GM19099 (cell line): Measurements from ENCODE around the gene DEFB124.

Experiments used
- POLR2A ChIP-seq: IDR thresholded peaks from 3 replicates; pipeline ENCODE4 v1.6.1; 2011; ENCODE audit warnings: low read depth; ENCODE audit not compliant: insufficient read length; ENCODE audit errors: extremely low read depth

The DEFB124 gene

DNA sequence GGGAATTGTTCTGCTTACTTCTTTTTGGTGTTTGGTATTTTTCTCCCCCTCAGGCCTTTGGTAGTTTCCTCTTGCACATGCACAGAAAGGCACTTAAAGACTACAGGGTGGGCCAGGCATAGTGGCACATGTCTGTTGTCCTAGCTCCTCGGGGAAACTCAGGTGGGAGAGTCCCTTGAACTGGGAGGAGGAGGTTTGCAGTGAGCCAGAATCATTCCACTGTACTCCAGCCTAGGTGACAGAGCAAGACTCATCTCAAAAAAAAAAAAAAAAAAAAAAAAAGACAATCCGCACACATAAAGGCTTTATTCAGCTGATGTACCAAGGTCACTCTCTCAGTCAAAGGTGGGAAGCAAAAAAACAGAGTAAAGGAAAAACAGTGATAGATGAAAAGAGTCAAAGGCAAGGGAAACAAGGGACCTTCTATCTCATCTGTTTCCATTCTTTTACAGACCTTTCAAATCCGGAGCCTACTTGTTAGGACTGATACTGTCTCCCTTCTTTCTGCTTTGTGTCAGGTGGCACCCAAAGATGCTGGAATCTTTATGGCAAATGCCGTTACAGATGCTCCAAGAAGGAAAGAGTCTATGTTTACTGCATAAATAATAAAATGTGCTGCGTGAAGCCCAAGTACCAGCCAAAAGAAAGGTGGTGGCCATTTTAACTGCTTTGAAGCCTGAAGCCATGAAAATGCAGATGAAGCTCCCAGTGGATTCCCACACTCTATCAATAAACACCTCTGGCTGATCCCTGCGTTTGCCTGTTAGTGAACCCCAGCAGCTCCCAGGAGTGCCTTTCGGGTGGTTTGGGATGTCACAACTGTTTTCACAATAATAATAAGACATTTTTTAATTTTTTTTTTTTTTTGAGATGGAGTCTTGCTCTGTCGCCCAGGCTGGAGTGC lies 25.2 kb downstream of the DEFB124 start:
- TF ChIP-seq POLR2A = no peak

DNA sequence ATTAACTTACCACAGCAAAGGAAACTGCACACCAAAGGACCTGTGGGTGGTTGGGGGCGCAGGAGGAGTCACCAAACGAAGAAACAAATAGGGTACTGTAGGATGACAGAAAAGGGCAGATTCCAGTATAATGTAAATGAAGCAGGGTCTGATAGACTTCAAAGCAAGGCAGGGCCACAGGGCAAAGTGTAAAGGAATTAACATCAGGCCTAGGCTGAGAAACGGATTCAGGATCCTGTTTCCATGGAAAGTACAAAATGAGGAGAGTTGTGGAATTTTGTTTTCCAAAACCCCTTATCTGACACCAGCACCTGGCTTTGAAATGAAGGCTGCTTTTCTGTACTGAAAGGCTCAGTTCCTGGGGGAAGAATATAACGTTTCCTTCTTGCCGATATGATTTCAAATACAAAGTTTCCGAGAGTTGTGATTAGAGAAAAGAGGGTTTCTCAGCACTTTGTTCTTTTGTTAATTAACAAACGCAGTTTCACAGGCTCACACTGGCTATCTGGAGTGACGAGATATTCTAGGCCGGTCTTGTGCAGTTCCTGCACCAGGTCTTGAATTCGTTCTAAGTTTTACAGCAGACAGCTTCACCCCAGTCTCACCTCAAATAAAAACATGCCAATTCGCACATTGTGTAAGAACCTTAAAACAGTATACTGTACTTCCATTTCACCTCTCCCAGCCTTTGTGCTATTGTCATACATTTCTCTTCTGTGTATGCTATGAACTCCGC lies 28.7 kb downstream of the DEFB124 start:
- TF ChIP-seq POLR2A = no peak

- TF ChIP-seq POLR2A = no peak
These were observed 34.8 kb downstream of the DEFB124 start, which contains the start of gene DEFB123 for GRCh38 chr20:31440012-31440659. Gene DEFB123 (plus strand): TSS chr20:31440632. CDS start chr20:31440699, 67 bp downstream.

DNA sequence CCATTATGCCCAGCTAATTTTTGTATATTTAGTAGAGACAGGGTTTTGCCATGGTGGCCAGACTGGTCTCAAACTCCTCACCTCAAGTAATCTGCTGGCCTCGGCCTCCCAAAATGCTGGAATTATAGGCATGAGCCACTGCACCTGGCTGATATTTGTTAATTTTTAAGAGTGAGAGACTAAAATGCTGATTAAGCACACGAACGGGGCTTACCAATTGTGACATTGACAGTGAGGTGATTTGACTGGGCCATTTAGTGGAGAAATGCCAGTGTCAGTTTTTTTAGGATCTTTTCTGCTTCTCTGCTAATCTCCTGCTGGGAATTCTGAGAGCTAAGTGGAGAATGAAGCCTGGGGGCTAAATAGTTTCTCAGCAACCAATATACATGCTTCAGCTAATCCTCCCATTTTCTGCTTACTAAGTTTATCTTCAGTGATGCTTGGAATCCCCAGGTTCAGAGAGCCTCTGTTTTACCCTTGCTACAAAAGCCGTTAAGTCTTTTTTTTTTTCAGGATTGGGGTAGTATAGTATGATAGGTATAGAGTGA lies 44.3 kb downstream of the DEFB124 start:
- no peak for TF ChIP-seq POLR2A

DNA sequence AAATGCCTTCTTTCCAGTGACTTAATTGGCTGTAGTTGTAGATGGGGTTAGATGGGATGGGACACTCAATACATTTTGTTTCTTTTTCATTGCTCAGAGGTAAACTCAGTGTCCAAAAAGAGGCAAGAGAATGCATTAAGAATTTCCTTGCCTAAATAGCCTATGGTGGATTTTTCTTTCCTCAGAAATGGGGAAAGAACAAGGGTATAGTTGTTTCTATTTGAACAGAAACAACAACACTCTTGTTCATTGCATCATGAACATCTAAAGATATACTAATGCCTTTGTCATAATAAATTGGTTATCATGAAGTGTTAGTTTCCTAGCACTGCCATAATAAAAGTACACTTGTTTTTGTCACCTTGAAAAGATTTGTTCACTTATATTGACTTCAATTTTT lies 49.1 kb downstream of the DEFB124 start:
- no peak for TF ChIP-seq POLR2A

DNA sequence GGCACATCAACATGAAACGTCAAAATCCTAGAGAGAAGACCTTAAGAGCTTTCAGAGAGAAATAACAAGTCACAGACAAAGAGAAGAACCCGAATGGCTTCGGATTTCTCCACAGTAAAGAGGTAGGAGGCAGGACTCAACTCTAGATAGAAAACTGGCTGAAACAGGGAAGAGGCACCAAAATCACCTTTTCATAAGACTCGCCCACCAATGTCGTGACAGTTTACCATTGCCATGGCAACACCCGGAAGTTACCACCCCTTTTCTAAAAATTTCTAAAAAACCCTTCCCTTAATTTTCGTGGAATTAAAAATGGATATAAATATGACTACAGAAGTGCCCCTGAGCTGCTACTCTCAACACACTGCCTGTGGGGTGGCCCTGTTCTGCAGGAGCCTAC lies 56.6 kb downstream of the DEFB124 start:
- no peak for TF ChIP-seq POLR2A

DNA sequence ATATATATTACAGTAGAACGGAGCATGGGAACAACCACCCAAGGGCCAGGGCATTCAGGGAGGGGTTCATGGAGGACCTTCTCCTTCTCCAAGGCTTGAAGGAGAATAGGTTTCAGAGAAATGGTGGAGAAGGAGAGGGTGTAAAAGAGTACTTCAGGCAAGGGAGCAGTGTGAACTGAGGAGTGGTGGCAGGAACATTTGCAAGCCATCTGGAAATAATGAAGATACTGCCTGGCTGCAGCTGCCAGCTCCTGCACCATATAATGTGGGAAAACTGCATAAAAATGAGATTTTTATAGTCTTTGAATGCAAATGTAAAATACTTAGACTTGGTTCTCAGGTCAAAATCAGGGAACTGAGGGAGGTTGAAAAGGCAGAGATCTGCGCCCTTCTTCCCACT lies 59.3 kb downstream of the DEFB124 start:
- TF ChIP-seq POLR2A = no peak
